SK-N-SH (cell line): Measurements from ENCODE around the gene IL18R1.

Source experiments
- FOXJ3 ChIP-seq: sonication (generic); formaldehyde crosslinking; IDR thresholded peaks from 2 replicates; pipeline ENCODE4 v1.5.1; 2020; ENCODE audit warnings: mild to moderate bottlenecking, missing genetic modification reagents
- POLR2AphosphoS5 ChIP-seq: IDR thresholded peaks from 2 replicates; pipeline ENCODE4 v1.6.1; 2012; ENCODE audit warnings: low read depth, low read length
- YY1 ChIP-seq: IDR thresholded peaks from 2 replicates; pipeline ENCODE4 v1.4.0; 2012; ENCODE audit warnings: low read depth, mild to moderate bottlenecking
- TF ChIP-seq, protein P1 (sequence below): fragments of 200-600 bp; sonication (generic); IDR thresholded peaks from 2 replicates; pipeline ENCODE4 v1.6.1; 2017; ENCODE audit warnings: antibody characterized with exemption, mild to moderate bottlenecking, moderate library complexity
- TF ChIP-seq, protein P2 (sequence below): IDR thresholded peaks from 2 replicates; pipeline ENCODE4 v1.4.0; 2012; ENCODE audit warnings: low read depth

DNA sequence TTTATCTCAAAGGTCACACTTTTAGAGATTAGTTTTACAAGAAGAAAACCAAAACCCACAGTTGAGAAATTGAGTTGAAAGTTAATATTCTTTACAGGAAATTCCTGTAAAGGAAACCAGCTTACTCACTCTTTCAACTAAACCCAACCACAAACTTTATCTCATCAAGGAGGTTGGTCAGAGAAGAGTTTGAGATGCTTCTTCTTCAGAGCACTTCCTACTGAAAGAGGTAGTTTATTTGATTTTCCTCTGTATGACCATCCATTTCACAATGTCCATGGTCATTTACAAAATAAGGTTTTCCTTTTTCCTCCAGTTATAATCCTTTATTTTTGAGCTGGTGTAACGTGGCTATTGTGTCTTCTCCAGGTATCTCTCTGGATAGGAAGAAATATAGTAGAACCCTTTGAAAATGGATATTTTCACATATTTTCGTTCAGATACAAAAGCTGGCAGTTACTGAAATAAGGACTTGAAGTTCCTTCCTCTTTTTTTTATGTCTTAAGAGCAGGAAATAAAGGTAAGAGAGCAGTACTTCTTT, 62.9 kb downstream of the IL18R1 start:
- TF ChIP-seq, protein P1, sequence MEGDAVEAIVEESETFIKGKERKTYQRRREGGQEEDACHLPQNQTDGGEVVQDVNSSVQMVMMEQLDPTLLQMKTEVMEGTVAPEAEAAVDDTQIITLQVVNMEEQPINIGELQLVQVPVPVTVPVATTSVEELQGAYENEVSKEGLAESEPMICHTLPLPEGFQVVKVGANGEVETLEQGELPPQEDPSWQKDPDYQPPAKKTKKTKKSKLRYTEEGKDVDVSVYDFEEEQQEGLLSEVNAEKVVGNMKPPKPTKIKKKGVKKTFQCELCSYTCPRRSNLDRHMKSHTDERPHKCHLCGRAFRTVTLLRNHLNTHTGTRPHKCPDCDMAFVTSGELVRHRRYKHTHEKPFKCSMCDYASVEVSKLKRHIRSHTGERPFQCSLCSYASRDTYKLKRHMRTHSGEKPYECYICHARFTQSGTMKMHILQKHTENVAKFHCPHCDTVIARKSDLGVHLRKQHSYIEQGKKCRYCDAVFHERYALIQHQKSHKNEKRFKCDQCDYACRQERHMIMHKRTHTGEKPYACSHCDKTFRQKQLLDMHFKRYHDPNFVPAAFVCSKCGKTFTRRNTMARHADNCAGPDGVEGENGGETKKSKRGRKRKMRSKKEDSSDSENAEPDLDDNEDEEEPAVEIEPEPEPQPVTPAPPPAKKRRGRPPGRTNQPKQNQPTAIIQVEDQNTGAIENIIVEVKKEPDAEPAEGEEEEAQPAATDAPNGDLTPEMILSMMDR = no peak
- no peak for TF ChIP-seq POLR2AphosphoS5
- TF ChIP-seq YY1 = no peak
- TF ChIP-seq, protein P2, sequence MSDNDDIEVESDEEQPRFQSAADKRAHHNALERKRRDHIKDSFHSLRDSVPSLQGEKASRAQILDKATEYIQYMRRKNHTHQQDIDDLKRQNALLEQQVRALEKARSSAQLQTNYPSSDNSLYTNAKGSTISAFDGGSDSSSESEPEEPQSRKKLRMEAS = no peak
- TF ChIP-seq FOXJ3 (CRISPR knock-in tag) = no peak
